WERI-Rb-1 (cell line): ENCODE data around the gene SUFU.

Experiments used
- DNase-seq: peaks from one replicate; pipeline ENCODE4 v3.0.0-alpha.2; 2020
- H3K27ac ChIP-seq: fragments of 250-450 bp; sonication (Bioruptor Pico); 2 replicates; pipeline ENCODE4 v1.5.1; 2020; ENCODE audit warnings: mild to moderate bottlenecking, moderate library complexity
- H3K27me3 ChIP-seq: fragments of 250-450 bp; sonication (Bioruptor Pico); 2 replicates; pipeline ENCODE4 v1.5.1; 2021; ENCODE audit warnings: mild to moderate bottlenecking, low read depth, moderate library complexity; ENCODE audit not compliant: insufficient read depth, severe bottlenecking
- H3K36me3 ChIP-seq: fragments of 250-450 bp; sonication (Bioruptor Pico); 2 replicates; pipeline ENCODE4 v1.5.1; 2020; ENCODE audit warnings: mild to moderate bottlenecking, moderate library complexity
- H3K4me3 ChIP-seq: 2 replicates; pipeline ENCODE4 v1.5.1; 2011; ENCODE audit warnings: low read depth, mild to moderate bottlenecking, control low read depth, low read length
- H3K9me3 ChIP-seq: fragments of 250-450 bp; sonication (Bioruptor Pico); 2 replicates; pipeline ENCODE4 v1.5.1; 2021; ENCODE audit warnings: mild to moderate bottlenecking, moderate library complexity; ENCODE audit not compliant: severe bottlenecking
- CTCF ChIP-seq: IDR thresholded peaks from 2 replicates; pipeline ENCODE4 v1.5.1; 2011; ENCODE audit warnings: low read depth, mild to moderate bottlenecking, control low read depth, inconsistent platforms, low read length

SUFU gene

DNA sequence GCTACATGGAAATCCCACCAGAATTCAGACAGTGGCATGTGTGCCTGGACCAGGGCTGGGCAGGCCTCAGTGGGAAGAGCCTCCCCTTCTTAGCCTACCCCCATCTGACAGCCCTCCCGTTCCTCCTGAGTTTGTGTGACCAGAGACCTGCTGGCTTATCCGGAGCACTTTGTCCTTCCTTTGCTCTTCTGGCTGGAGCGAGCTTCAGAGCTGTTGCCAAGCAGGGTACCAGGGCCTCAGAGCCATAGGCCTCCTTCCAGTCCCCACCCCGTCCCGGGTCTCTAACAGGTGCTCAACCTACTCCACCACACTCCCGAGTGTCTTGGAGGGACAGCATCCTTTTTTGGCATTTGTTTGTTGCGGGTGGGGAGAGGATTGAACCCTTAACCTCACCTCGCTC is 114.0 kb downstream of the SUFU start:
- Histone ChIP-seq H3K9me3 (no peaks in the 10 kb centered on the region), H3K27me3 (no peaks in the 10 kb centered on the region), H3K4me3 (no peak overlapping the region), H3K27ac (no peak overlapping the region), H3K36me3 (peaks cover 20% of the 10 kb centered on the region)
- TF ChIP-seq CTCF, result no peak
- no peak for DNase-seq

- Histone ChIP-seq H3K36me3 (peaks cover 20% of the 10 kb centered on the region), H3K27ac (no peak overlapping the region), H3K4me3 (no peak overlapping the region), H3K27me3 (no peaks in the 10 kb centered on the region), H3K9me3 (peaks cover 4% of the 10 kb centered on the region)
- DNase-seq, result no peak
- TF ChIP-seq CTCF, result no peak
Measured at GRCh38 chr10:102619281-102619981, 115.7 kb downstream of the SUFU start.

- no peak for TF ChIP-seq CTCF
- Histone ChIP-seq H3K27me3 (no peaks in the 10 kb centered on the region), H3K4me3 (no peak overlapping the region), H3K27ac (no peak overlapping the region), H3K9me3 (peaks cover 4% of the 10 kb centered on the region), H3K36me3 (peaks cover 20% of the 10 kb centered on the region)
- no peak for DNase-seq
Measured at GRCh38 chr10:102620138-102620590, 116.4 kb downstream of the SUFU start.

GRCh38 chr10:102620591-102621442 is 117.0 kb downstream of the SUFU start:
- Histone ChIP-seq H3K4me3 (no peak overlapping the region), H3K27ac (no peak overlapping the region), H3K9me3 (peaks cover 4% of the 10 kb centered on the region), H3K36me3 (peaks cover 20% of the 10 kb centered on the region), H3K27me3 (no peaks in the 10 kb centered on the region)
- DNase-seq, result no peak
- TF ChIP-seq CTCF, result no peak

GRCh38 chr10:102621443-102622325 is 117.9 kb downstream of the SUFU start:
- Histone ChIP-seq H3K27me3 (no peaks in the 10 kb centered on the region), H3K27ac (no peak overlapping the region), H3K9me3 (peaks cover 4% of the 10 kb centered on the region), H3K36me3 (peaks cover 16% of the 10 kb centered on the region), H3K4me3 (no peak overlapping the region)
- no peak for DNase-seq
- no peak for TF ChIP-seq CTCF
